Measurements from ENCODE around the gene MACO1.
A peak's percentile ranks its signal among the peaks of the same experiment; 100 is the strongest.
"Not testable (repeated sequence)": the region's sequence is repeated elsewhere in the genome, so short reads cannot be mapped to it uniquely, and the experiment has no call there.

The MACO1 gene

DNA sequence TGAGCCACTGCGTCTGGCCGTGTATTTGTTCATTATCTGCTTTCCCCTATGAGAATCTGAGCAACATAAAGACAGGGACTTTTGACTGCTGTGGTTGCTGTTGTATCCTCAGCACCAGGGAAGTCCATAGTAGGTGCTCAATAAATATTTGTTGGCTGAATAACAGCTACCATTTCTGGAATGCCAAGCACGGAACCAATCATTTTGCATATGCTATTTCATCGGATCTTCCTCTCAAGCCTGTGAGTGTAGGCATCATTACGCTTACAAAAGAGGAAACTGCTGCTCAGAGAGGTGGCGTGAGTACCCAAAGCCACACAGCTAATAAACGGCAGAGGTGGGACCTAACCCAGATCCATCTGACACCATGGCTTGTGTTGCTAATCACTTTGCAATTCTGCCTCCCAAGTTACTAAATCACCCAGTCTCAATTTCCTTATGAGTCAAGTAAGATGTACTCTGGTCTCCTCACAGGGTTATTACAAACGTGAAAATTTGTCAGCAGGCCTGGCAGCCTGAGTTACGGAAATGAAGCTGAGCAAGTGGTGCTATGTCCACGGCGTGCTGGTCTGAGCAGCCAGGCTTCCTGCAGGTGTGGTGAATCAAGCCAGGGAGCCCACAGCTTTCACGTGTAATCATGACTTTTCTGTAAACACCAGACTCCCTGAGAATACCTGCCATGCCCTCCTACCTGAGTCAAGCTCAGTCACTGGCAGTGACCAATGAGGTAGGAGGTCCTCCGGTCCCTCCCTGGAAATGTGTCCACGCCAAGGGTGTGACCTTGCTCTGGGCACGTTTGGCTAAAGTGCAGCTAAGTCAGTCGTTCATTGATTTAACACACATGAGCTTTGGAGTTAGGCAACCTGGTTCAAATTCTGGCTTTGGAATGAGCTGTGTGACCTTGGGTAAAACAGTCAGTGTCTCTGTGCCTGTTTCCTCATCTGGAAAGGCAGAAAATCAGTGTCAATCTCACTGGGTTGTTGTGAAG lies 5.3 kb upstream of the MACO1 start:
- DNase-seq: no peak

DNA sequence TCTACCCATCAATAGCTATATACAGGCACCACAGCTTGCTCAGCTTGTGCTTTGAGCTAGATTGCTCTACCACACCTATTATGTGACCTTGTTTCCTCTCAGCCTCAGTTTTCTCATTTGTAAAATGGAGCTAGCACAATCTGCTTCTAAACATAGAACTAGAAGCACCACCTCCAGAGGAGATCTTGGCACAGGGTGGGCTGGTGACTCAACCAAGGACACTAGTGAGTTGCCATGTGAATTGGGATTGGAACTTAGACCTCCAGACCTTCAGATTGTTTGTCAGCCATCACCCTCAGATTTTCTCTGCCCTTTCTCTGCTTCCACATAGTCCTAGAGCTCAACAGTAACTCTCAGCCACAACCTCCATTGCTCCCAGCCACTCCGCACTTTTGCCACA lies 3.0 kb upstream of the MACO1 start:
- DNase-seq: no peak

DNA sequence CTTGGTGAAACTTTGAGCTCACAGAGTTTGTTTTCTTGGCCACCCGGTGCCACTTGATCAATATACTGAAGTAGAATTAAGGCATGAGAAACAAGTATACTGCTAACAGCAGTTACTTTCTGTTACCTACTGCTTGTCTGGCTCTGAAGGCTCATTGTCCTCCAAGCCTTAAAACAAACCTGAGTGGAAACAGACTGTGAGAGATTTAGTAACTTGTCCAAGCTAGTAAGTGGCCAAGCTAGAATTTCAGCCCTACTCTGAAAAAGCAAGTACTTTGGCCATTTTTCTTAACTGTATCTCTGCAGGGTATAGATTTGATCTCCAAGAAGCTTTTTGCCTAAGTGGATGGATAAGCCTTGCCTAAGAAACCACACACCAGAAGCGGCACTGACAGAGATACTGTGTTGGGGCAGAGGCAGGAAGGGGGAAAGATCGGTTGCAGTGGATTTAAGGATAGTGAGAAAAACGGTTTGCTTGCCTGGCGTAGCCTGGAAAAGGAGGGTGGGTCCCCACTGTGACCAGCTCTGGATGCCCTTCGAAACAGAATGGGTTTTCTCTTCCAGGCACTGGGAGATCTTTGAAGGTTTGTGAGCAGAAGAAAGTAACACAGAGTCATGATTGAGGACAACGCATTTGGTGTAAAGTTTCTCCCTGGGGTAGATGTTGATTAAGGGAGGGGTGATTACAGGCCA lies 2.1 kb upstream of the MACO1 start:
- no peak for DNase-seq

DNA sequence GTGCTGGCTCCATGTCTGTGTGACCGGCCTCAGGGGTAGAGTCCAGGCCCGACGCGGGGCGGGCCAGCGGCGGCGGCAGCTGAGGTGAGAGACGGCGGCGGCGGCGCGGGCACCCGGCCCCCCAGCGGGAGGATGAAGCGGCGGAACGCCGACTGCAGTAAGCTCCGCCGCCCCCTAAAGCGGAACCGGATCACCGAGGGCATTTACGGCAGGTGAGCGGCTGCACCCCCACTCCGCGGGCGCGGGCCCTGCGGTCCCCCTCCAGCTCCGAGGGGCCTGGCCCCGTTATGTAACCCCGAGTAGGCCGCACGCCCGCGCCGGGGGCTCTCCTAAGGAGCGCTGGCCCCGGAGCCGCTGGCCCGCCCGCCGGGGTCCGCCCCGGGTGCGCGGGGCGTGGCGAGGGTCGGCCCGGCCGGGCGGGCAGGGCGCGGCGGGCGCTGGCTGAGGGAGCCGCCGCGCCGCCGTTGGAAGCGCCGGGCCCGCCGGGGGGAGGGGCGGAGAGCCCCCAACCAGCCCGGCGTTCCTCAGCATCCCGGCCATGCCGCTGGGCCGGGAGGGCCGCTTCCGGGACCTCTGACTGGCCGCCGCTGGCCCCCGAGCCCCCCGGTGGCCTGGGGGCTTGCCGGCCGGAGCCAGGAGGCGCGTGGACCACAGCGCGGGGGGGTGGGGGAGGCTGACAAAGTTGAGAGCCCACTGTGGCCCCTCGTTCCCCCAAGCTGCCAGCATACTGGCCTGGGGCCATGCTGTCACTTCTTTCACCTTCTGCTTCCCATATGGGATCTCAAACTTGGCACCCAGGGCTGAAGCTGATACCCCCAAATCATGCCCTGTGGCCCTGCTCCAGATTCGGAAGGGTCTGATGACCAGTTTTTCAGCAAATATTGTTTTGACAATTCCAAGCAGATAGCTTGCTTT lies 527 bp downstream of the MACO1 start:
- peak in 2 of 4 experiments; percentile 76 to 80 for DNase-seq

DNA sequence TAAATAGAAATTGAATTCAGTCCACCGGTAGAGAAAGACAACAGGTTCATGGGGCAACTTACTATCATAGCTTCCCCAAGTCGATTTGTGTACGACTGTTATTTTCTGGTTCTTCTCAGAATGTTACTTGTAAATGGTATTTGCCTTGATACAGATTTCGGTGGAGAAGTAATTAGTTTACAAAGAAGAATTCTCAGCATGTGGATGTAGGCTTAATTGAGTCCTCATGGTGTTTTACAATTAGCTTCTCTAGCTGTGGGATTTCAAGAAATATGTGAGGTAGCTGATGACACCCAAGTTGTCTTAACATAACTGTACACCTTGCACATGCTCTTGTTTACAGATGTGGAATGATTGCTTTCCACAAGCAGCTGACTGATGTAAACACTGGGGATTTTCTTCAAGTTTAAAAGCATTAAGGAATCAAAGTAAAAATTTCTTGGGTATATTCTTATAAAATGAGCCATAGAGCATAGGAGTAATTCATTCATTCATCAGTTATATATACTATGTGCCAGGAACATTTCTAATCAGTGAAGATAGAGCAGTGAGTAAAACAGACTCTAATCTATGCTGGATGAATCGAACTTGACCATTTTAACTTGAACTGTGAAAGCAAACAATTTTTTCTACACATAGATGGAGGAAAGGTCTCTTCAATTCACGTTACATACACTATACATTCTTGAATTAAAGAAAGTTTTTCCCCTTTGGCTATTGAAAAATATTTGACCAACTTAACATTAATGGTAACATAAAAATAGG lies 1.4 kb downstream of the MACO1 start:
- DNase-seq: no peak

DNA sequence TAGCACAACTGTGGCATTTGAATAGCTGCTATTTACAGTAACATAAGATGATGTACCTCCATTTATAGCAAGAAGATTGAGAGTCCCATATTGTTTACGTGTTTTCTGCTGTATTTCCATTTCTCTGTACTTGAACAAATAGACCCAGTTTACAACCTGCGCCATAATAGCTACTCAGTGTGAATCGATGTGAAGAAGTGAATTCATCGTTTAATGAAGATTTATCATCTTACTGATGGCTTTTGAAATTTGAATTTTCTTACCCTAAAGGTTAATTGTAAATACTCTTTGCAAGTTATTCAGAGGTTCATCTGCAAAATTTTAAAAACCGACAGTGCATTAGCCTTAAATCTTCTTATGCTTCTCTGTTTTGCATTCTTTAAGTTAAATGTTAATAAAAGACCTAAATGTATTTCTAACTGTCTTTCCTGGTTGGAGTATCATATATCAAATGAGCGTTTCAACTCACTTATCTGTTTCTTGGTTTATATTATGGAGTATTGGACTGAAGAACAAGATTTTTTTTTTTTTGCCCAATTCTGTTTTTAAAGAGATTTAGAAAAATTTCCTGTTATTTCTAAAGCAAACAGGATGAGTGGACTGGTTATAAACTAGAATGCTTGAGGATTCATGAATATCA lies 2.2 kb downstream of the MACO1 start:
- no peak for DNase-seq

DNA sequence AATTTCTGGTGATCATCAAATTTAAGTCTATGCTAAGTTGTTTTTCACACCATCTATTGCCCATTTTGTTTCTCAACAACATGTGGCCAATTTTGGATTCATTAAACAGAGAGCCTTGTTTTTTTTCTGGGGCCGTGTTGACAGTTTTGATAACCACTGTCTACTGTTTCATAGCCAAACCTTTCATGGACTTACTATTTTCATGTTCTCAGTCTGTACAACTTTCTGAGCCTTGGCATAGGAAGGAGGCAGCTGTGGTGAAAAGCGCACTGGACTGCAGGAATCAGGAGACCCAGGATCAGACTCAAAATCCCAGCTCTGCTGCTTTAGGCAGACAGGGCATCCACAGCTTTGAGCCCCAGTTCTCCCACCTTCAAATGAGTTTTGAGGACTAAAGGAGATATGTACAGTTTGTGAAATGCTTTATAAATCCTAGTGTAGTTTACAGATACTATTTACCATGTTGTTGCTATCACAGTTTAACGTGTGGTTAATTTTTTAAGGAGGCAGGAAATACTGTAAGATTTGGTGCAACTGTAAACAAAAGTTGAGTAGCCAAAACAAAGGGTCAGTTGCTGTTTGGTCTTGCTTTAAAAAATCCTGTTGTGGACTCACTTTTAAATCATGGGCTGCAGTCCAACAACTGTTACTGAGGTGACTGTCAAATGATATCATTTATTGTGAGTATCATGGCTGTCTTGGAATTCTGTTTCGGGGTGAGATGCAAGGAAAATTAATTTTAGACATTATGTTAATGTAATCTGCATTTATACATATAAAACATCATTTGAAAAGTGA lies 2.9 kb downstream of the MACO1 start:
- no peak for DNase-seq

DNA sequence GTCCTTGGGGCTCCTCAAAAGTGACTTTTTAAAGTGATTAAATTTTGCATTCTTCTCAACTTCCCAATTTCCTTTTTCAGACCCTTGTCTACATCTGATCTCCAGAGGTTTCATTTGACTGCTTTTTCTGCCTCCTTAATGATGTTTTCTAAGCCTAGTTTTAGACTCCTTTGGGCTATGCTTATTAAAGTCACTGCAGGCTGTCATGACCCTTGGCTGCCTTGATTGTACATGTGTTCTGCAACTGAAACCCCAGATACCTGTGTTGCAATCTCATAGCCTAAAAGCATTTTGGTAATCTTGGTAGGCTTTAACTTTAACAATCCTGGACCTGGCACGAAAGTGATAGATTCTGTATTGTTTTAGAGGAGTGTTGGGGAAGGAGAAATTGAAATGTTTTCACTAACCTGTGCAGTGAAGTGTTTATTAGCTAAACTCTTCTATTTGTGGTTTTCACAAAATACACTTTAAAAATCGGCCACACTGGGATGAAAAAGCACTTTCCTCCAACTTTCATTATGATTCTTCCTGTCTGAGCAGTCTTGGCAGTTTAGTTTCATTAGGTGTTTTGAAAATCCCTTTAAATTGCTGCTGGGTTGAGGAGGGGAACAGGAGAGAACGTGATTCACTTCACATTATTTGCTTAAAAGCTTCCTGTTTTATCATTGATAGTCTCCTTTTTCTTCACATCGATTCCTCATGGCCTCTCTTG lies 4.9 kb downstream of the MACO1 start:
- DNase-seq: no peak

DNA sequence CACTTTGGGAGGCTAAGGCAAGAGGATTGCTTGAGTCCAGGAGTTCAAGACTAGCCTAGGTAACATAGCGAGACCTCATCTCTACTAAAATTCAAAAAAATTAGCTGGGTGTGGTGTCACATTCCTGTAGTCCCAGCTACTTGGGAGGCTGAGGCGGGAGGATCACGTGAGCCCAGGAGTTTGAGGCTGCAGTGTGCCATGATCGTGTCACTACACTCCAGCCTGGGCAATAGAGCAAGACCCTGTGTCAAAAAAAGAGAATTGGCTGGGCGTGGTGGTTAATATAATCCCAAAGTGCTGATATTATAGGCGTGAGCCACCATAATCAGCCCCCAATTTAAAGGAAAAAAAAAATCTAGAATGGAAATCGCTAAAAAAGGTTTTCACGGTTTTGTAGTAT lies 7.0 kb downstream of the MACO1 start:
- no peak for DNase-seq

DNA sequence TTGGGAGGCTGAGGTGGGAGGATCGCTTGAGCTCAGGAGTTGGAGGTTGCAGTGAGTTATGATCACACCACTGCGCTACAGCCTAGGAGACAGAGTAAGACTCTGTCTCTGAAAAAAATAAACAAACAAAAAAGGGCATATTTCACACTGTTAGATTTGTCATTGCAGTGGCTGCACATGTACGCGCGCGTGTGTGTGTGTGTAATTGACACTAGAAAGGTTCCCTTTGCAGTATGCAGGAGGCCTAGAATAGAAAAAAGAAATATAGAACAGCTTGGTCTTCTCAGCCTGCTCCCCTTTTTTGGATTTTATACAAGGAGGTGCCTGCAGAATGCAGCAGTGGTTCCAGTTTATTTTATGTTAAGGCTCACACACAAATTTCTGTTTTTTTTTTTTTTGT lies 8.6 kb downstream of the MACO1 start:
- DNase-seq: no peak

DNA sequence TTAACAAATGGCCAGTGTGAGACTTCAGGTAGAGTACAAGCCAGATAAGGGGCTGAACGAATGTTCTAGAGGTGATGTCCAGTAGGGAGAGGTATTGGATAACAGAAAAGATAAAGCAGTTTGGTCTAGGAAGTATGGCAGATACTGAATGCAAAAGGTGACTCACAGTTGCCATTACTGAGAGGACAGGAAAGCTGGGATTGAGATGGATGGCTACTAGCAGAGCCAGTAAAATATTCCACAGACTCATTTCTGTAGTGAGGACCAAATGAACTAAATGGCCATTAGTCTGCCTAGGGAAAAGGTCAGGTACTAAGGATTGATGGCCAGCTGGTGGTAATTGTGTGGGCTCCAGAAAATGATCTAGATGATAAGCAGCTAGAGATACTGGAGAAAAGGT lies 11.5 kb downstream of the MACO1 start:
- no peak for DNase-seq

DNA sequence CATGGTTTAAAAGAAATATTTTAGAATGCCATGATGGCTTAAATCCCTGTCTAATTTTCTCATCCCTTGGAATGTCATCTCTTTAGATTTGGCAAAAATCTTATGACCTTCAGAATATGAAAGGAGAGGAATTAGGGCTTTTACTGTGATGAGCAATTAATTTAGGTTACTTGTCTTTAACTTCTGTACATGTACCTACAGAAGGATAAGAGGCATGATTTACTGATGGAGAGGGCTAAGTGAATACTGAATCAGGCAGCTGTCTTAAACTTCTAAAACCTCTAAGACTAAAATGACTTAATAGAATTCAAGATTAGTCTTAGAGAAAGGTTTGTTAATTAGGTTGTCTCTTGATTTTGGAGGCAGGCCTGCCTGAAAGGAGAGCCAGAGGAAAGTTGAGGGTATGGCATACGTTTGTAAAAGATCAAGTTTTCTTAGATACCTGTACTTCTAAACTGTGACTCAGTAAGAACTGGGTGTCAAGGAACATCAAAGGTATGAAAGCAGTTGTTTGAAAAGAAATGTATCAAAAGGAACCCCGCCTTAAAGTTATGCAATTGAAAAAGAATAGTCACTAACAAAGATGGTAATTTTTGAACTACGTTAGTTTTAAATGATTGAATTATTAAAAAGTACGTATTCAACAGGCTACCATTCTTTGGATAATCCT lies 12.5 kb downstream of the MACO1 start:
- DNase-seq: no peak

DNA sequence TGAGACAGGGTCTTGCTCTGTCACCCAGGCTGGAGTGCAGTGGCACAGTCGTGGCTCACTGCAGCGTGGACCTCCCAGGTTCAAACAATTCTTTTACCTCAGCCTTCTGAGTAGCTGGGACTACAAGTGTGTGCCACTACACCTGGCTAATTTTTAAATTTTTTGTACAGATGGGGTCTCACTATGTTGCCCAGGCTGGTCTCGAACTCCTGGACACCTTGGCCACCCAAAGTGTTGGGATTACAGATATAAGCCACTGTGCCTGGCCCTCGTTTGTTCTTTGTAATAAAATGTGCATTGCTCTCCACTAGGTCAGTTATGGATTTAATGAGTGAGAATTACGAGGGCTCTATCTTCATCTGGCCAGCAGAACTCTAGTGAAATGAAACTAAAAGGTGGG lies 13.9 kb downstream of the MACO1 start:
- not testable (repeated sequence) for DNase-seq

DNA sequence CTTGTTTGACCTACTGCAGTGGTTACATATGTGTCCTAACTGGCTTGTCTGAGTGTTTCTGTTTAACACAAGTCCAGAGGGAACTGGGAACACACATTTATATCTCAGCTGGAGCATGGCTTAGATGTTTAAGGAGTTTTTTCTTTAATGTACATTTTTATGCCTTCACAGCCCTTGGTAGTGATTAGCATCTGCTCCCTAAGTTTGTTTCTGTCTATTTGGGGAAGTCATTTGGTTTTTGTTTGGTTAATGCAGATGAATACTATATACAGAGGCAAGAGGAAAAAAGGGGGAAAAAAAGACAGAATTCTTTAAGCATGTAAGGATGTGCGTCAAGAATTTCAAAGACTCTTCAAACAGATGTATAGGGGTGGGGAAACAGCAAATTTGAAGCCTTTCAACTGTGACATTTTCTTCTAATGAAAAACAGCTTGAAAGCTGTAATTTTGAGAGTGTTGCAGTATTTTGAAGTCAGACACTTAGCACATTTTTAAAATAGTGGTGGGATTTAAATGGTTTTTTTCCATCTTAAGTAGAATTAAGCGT lies 15.4 kb downstream of the MACO1 start:
- DNase-seq: no peak

DNA sequence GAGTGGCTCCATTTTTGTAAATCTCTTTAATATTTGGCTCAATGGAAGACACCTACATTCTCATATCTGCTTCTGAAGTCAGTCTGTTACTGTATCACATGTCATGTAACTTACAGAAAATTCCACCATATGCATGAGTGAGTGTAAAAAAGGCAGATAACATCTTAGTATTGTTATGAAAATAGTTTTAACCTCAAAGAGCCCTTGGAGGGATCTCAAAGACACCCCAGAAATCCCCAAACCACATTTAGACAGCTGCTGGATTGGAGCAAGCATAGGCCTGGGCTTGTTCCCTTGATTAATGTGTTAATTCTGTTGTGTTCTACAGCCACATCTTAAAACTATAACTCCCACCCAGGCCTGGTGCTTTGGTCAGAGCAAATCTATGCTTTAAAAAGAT lies 16.9 kb downstream of the MACO1 start:
- DNase-seq: no peak

DNA sequence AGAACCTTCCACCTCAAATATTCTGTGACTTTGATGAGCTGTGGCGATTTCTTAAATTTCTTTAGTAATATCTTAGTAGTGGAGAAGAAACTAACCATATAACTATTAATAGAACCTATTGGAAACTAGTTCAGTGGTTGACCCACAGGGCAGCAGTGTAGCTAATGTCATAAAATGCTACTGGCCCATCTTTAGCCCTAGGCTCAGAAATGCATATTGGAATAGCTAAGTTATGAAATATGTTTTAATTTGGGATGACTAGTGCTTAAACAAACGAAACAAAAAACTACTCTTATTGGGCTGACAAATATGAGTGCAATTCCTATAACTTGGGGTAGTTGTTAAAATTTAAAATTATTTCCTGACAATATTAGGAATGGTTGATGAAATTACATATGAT lies 20.2 kb downstream of the MACO1 start:
- DNase-seq: no peak

DNA sequence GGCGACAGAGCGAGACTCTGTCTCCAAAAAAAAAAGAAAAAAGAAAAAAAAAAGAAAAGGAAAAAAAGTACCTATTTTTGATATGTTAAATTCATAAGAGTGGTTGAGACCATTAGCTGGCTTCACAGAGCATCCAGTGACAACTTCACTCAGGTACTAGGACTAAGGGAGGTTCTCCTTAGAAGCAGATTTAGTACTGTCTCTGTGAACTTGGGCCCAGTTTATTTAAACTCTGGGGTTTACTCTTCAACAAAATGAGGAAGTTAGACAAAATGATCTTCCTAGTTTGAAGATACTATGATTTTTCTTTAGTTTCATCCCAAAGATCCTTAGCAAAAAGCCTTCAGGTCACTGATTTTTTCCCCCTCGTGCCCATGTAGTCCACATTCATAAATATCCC lies 21.2 kb downstream of the MACO1 start:
- DNase-seq: no peak

DNA sequence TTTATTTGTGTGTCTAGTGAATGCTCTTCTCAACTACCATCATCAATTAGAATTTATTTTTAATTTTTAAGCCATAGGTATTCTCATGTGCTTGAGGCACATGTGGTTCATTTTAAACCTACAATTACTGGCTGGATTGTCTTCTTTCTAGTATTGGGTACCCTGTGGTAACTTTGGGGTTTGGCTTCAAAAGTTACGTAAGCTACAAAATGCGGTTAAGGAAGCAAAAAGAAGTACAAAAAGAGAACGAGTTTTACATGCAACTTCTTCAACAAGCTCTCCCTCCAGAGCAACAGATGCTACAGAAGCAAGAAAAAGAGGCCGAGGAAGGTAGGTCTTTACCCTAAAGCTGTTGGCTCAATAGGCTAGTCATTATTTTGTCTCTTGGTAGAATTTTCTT lies 25.8 kb downstream of the MACO1 start:
- no peak for DNase-seq

DNA sequence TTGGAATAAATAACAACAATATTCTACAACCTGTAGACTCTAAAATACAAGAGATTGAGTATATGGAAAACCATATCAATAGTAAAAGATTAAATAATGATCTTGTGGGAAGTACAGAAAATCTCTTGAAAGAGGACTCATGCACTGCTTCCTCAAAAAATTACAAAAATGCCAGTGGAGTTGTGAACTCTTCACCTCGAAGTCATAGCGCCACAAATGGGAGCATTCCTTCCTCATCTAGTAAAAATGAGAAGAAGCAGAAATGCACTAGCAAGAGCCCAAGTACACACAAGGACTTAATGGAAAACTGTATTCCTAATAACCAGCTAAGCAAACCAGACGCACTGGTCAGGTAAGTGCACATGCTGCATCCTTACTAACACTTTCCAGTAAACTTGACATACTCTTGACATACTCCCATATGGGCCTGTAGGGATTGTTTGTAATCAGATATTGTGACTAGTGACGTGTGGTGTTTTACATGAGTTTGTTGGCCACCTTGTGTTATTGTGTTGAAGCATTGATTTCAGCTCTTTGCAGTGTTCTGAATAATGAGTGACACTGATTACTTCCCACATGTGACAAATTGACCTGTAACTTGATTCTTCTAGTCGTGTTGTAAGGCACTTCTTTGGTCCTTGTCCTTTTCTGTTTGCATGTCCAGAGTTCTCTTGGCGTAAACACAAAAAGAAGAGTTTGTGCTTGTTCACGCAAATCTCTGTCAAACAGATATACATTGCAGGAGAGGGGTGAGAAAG lies 28.0 kb downstream of the MACO1 start:
- DNase-seq: no peak

Measured in activated naive CD4-positive, alpha-beta T cell (primary cell).